GM20000 (cell line): ENCODE data around the gene SLC5A9.
"Not testable (repeated sequence)": the region's sequence is repeated elsewhere in the genome, so short reads cannot be mapped to it uniquely, and the experiment has no call there.

Source experiments
- DNase-seq: peaks from one replicate; pipeline ENCODE4 v3.0.0; 2012; ENCODE audit warnings: low spot score
- CTCF ChIP-seq: IDR thresholded peaks from 2 replicates; pipeline ENCODE4 v1.5.1; 2012; ENCODE audit warnings: mild to moderate bottlenecking, control low read depth; ENCODE audit errors: extremely low read depth, missing control alignments

Gene SLC5A9

DNA sequence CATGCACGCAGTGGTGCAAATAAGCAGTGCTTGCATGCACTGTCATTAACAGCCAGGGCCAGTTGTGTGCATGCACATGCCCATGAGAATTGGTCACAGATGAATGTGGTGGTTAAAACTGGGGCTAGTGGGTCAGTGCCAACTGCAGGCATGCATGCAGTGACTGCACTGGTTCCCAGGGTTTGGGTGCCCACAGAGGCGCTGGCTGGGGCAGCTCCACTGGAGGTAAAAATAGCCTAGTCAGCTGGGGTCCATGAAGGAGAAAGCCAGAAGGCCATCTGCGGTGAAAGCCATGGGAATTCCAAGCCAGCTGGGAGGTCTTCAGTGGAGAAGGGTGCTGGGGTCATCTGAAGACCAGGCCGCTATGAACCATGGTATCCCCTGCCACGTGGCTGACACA is 70.2 kb downstream of the SLC5A9 start:
- TF ChIP-seq CTCF: no peak
- no peak for DNase-seq

GRCh38 chr1:48294094-48294493 is 71.6 kb downstream of the SLC5A9 start:
- not testable (repeated sequence) for DNase-seq

DNA sequence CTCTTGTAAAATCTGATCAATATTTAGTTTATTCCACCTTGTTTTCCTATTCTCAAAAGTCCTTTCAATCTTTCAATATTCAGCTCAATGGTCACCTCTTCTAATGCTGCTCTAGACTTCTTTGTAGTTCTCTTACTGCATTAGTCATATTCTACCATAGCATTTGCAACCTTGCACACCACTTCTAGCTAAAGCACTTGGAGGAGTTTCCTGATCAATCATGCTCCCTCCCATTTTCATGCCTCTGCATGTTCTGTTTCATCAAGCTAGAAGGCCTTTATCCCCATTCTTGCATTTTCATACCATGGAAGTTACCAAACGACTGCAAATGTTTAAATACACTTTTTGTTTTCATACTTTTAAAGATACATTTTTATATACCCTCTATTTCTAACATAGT is 72.1 kb downstream of the SLC5A9 start:
- no peak for DNase-seq
- no peak for TF ChIP-seq CTCF
